HAP-1 (cell line): ENCODE measurements around the gene ZC3H6.
"Not testable (repeated sequence)": the region's sequence is repeated elsewhere in the genome, so short reads cannot be mapped to it uniquely, and the experiment has no call there.

Source experiments
- DNase-seq, 2 experiments: peaks; one replicate each; pipeline ENCODE4 v3.0.0-alpha.2; 2016 to 2020; ENCODE audit warnings: low spot score in 2 of 2
- H3K27me3 ChIP-seq: fragments of 250-450 bp; sonication (Bioruptor Pico); 2 replicates; pipeline ENCODE4 v1.5.1; 2020; ENCODE audit warnings: low read depth, mild to moderate bottlenecking, moderate library complexity
- H3K36me3 ChIP-seq: fragments of 250-450 bp; sonication (Bioruptor Pico); replicated peaks from 2 replicates; pipeline ENCODE4 v1.5.1; 2020; ENCODE audit warnings: mild to moderate bottlenecking
- H3K4me1 ChIP-seq: fragments of 250-450 bp; sonication (Bioruptor Pico); 2 replicates; pipeline ENCODE4 v1.5.1; 2020; ENCODE audit warnings: mild to moderate bottlenecking
- H3K4me3 ChIP-seq: fragments of 250-450 bp; sonication (Bioruptor Pico); 2 replicates; pipeline ENCODE4 v1.5.1; 2020; ENCODE audit warnings: mild to moderate bottlenecking, moderate library complexity
- H3K9me3 ChIP-seq: fragments of 250-450 bp; sonication (Bioruptor Pico); 2 replicates; pipeline ENCODE4 v1.5.1; 2020; ENCODE audit warnings: mild to moderate bottlenecking, moderate library complexity
- in situ Hi-C: fragments of 300-500 bp; cut with MboI; formaldehyde crosslinking; loops from 3 replicates; pipeline ENCODE4 v1.14.3; 2020; ENCODE audit warnings: low sequenced_read_pairs, inconsistent platforms, mixed read lengths

Gene ZC3H6

GRCh38 chr2:112354335-112354734 lies 78.9 kb downstream of the ZC3H6 start:
- H3K36me3 ChIP-seq, H3K9me3 ChIP-seq, in situ Hi-C loops, H3K4me3 ChIP-seq, H3K4me1 ChIP-seq, DNase-seq, H3K27me3 ChIP-seq: not testable (repeated sequence)

GRCh38 chr2:112360055-112360454 lies 84.7 kb downstream of the ZC3H6 start:
- H3K36me3 ChIP-seq, H3K9me3 ChIP-seq, in situ Hi-C loops, H3K4me3 ChIP-seq, H3K4me1 ChIP-seq, H3K27me3 ChIP-seq, DNase-seq: not testable (repeated sequence)
